CD14-positive monocyte (primary cell): ENCODE data around the gene ABL2. TPM values are rescaled to one million over a fixed set of nuclear protein-coding genes. Genes with fewer than 3 reads are reported as not detected.
"Not testable (repeated sequence)": the region's sequence is repeated elsewhere in the genome, so short reads cannot be mapped to it uniquely, and the experiment has no call there.

ENCODE experiments used
- DNase-seq, 3 donors: peaks; one replicate each; pipeline ENCODE4 v3.0.0-alpha.2; 2011 to 2022
- H2AFZ ChIP-seq: 2 replicates; pipeline ENCODE4 v1.6.0; 2012; ENCODE audit warnings: mild to moderate bottlenecking, low read depth, low read length, inconsistent platforms; ENCODE audit not compliant: insufficient read depth, poor library complexity, severe bottlenecking
- H3K27ac ChIP-seq, 2 donors: 1 replicate in 1 of 2; 2 replicates in 1 of 2; pipeline ENCODE4 v1.5.1; 2012 to 2013; ENCODE audit warnings: low read length in 2 of 2, control low read depth in 1 of 2, inconsistent platforms in 1 of 2, low read depth in 1 of 2, mild to moderate bottlenecking in 1 of 2
- H3K27me3 ChIP-seq, 2 donors: one replicate each; pipeline versions ENCODE4 v1.6.0 to v1.6.1; 2011 to 2013; ENCODE audit warnings: low read length in 2 of 2; ENCODE audit not compliant: control insufficient read depth in 2 of 2, insufficient read depth in 2 of 2
- H3K36me3 ChIP-seq, 2 donors: replicated peaks in 1 of 2; 1 replicate in 1 of 2; 2 replicates in 1 of 2; pipeline versions ENCODE4 v1.5.1 to v1.6.1; 2012 to 2013; ENCODE audit warnings: low read length in 2 of 2, control low read depth in 1 of 2, inconsistent platforms in 1 of 2, mild to moderate bottlenecking in 1 of 2; ENCODE audit not compliant: insufficient read depth in 2 of 2, control insufficient read depth in 1 of 2
- H3K4me1 ChIP-seq, 2 donors: 1 replicate in 1 of 2; 2 replicates in 1 of 2; pipeline versions ENCODE4 v1.5.1 to v1.6.1; 2012 to 2013; ENCODE audit warnings: low read length in 2 of 2, control low read depth in 1 of 2, inconsistent platforms in 1 of 2, mild to moderate bottlenecking in 1 of 2, moderate library complexity in 1 of 2; ENCODE audit not compliant: insufficient read depth in 2 of 2, control insufficient read depth in 1 of 2
- H3K4me2 ChIP-seq: replicated peaks from 2 replicates; pipeline ENCODE3; 2012; ENCODE audit warnings: low read length, moderate library complexity, mild to moderate bottlenecking; ENCODE audit not compliant: poor library complexity, severe bottlenecking; ENCODE audit errors: extremely low read depth
- H3K4me3 ChIP-seq, 3 experiments: fragments of 200-600 bp in 1 of 3; sonication (generic) in 1 of 3; replicated peaks in 1 of 3; 1 replicate in 2 of 3; 2 replicates in 1 of 3; pipeline ENCODE4 v1.5.1; 2011 to 2013; ENCODE audit warnings: low read length in 3 of 3, mild to moderate bottlenecking in 3 of 3, control low read depth in 2 of 3, low read depth in 2 of 3, inconsistent platforms in 1 of 3, moderate library complexity in 1 of 3
- H3K79me2 ChIP-seq: 2 replicates; pipeline ENCODE4 v1.6.0; 2012; ENCODE audit warnings: mild to moderate bottlenecking, control low read depth, inconsistent platforms, low read length, moderate library complexity; ENCODE audit not compliant: insufficient read depth
- H3K9ac ChIP-seq: 2 replicates; pipeline ENCODE4 v1.6.0; 2017; ENCODE audit warnings: low read length, mild to moderate bottlenecking; ENCODE audit not compliant: insufficient read depth, poor library complexity, severe bottlenecking
- H3K9me3 ChIP-seq, 2 donors: replicated peaks in 1 of 2; 1 replicate in 1 of 2; 2 replicates in 1 of 2; pipeline versions ENCODE4 v1.5.1 to v1.6.1; 2012 to 2013; ENCODE audit warnings: low read length in 2 of 2, control low read depth in 1 of 2; ENCODE audit not compliant: control insufficient read depth in 1 of 2, insufficient read depth in 1 of 2
- H4K20me1 ChIP-seq: 2 replicates; pipeline ENCODE4 v1.6.0; 2012; ENCODE audit warnings: mild to moderate bottlenecking, low read length, control low read depth, moderate library complexity; ENCODE audit not compliant: insufficient read depth
- H3K27ac Mint-ChIP-seq, 7 donors: one replicate each; pipeline ENCODE4 v1.8.0; 2020; ENCODE audit warnings: mild to moderate bottlenecking in 7 of 7, mixed read lengths in 7 of 7, moderate library complexity in 6 of 7, inconsistent platforms in 2 of 7
- H3K27me3 Mint-ChIP-seq, 3 donors: one replicate each; pipeline ENCODE4 v1.8.0; 2021 to 2022; ENCODE audit warnings: low read depth in 3 of 3, mild to moderate bottlenecking in 3 of 3, mixed read lengths in 3 of 3, moderate library complexity in 3 of 3, inconsistent platforms in 1 of 3
- H3K36me3 Mint-ChIP-seq, 2 donors: one replicate each; pipeline ENCODE4 v1.8.0; 2020; ENCODE audit warnings: mixed read lengths in 2 of 2, inconsistent platforms in 1 of 2, mild to moderate bottlenecking in 1 of 2
- H3K4me1 Mint-ChIP-seq: one replicate; pipeline ENCODE4 v1.8.0; 2020; ENCODE audit warnings: mild to moderate bottlenecking, mixed read lengths
- H3K4me3 Mint-ChIP-seq, 2 donors: one replicate each; pipeline ENCODE4 v1.8.0; 2020; ENCODE audit warnings: mild to moderate bottlenecking in 2 of 2, mixed read lengths in 2 of 2, moderate library complexity in 1 of 2
- H3K9me3 Mint-ChIP-seq, 7 donors: one replicate each; pipeline ENCODE4 v1.8.0; 2020 to 2022; ENCODE audit warnings: mixed read lengths in 7 of 7, mild to moderate bottlenecking in 6 of 7, moderate library complexity in 6 of 7, inconsistent platforms in 2 of 7
- CTCF ChIP-seq: fragments of 200-600 bp; IDR thresholded peaks from one replicate; pipeline ENCODE4 v1.8.0; 2022; ENCODE audit warnings: antibody characterized with exemption, mild to moderate bottlenecking
- WGBS: methylation state at CpG from one replicate; pipeline ENCODE4 v1.1.5; 2013; ENCODE audit warnings: missing lambda C conversion rate; ENCODE audit not compliant: insufficient coverage; 5-methylcytosine and 5-hydroxymethylcytosine counted together
- intact Hi-C, 2 donors: fragments of 100-400 bp; cut with micrococcal nuclease; formaldehyde crosslinking; loops; one replicate each; pipeline versions ENCODE4 v1.15.0 to v1.15.1; 2023
- polyA plus RNA-seq, 3 donors: library from polyadenylated mRNA; depleted of rRNA in 1 of 3; unstranded in 2 of 3; stranded (reverse) in 1 of 3; fragments of 300-500 nt in 2 of 3; fragments of >200 nt in 1 of 3; fragmentation: Illumina TruSeq in 2 of 3; gene quantifications; 1 replicate in 2 of 3; 2 replicates in 1 of 3; pipeline ENCODE4 v1.2.3, GENCODE V29; 2012 to 2021

ABL2 gene
- polyA plus RNA-seq, 3 donors, result 0.20 to 2.1 (median 1.4) TPM

- H3K79me2 ChIP-seq, result peaks cover 22% of the 10 kb centered on the region
- peaks cover 2 to 3% of the 10 kb centered on the region in 2 donors for H3K36me3 Mint-ChIP-seq
These were observed 28.9 kb downstream of the ABL2 start for GRCh38 chr1:179200586-179200985.

DNA sequence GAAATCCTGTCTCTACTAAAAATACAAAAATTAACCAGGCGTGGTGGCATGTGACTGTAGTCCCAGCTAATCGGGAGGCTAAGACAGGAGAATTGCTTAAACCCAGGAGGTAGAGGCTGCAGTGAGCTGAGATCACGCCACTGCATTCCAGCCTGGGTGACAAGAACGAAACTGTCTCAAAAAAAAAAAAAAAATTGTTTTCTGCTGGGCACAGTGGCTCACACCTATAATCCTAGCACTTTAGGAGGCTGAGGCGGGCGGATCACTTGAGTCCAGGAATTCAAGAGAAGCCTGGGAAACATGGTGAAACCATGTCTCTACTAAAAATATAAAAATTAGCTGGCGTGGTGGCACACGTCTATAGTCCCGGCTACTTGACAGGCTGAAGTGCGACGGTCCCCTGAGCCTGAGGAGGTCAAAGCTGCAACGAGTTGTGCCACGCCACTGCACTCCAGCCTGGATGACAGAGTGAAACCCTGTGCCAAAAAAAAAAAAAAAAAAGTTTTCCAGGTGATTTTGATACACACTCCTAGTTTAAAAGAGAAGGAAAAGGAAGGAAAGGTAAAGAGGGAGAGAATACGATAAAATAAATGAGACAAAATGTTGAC, 31.7 kb downstream of the ABL2 start:
- H4K20me1 ChIP-seq, result no peaks in the 10 kb centered on the region
- peaks cover 0 to 4% (median 3%) of the 10 kb centered on the region in 3 donors for H3K27me3 Mint-ChIP-seq
- peaks cover 2 to 3% of the 10 kb centered on the region in 2 donors for H3K36me3 Mint-ChIP-seq
- peak overlapping the region in 1 of 7 donors; percentile 63 for H3K27ac Mint-ChIP-seq
- no peaks in the 10 kb centered on the region for H3K36me3 ChIP-seq
- peaks cover 14% of the 10 kb centered on the region for H3K79me2 ChIP-seq
- no peak overlapping the region for H2AFZ ChIP-seq
- H3K9me3 Mint-ChIP-seq, result no peaks in the 10 kb centered on the region
- no peak overlapping the region for H3K4me3 ChIP-seq
- intact Hi-C loops, result loop anchor here in 1 of 2 donors (10.0 kb wide), 1 partner anchor 73 kb away; no protein-coding TSS in a partner anchor
- H3K9me3 ChIP-seq, result no peaks in the 10 kb centered on the region
- no peak overlapping the region for H3K9ac ChIP-seq
- H3K4me2 ChIP-seq, result no peak overlapping the region
- no peak overlapping the region for H3K27ac ChIP-seq
- peaks cover 3 to 11% of the 10 kb centered on the region in 2 donors for H3K4me1 ChIP-seq
- H3K27me3 ChIP-seq, result no peaks in the 10 kb centered on the region
- no peak for DNase-seq
- H3K4me1 Mint-ChIP-seq, result peaks cover 21% of the 10 kb centered on the region
- WGBS, result 98% methylated on average over 11 of the region's 14 CpGs
- no peak for TF ChIP-seq CTCF
- no peak overlapping the region for H3K4me3 Mint-ChIP-seq

More at GRCh38 chr1:179200586-179200985, 28.9 kb downstream of the ABL2 start:
- H3K27me3 Mint-ChIP-seq, result peaks cover 0 to 4% (median 3%) of the 10 kb centered on the region in 3 donors
- H3K9ac ChIP-seq, result no peak overlapping the region
- no peaks in the 10 kb centered on the region for H4K20me1 ChIP-seq
- intact Hi-C loops, result no loop called here
- no peak overlapping the region for H3K4me2 ChIP-seq
- H2AFZ ChIP-seq, result no peak overlapping the region
- no peaks in the 10 kb centered on the region for H3K27me3 ChIP-seq
- DNase-seq, result no peak
- H3K9me3 Mint-ChIP-seq, result peaks cover 0 to 3% (median 0%) of the 10 kb centered on the region in 7 donors
- H3K27ac ChIP-seq, result no peak overlapping the region
- peak overlapping the region in 1 of 7 donors; percentile 47 for H3K27ac Mint-ChIP-seq
- no peak overlapping the region for H3K4me3 Mint-ChIP-seq
- H3K9me3 ChIP-seq, result no peaks in the 10 kb centered on the region
- H3K36me3 ChIP-seq, result no peaks in the 10 kb centered on the region
- no peak for TF ChIP-seq CTCF
- peaks cover 0 to 3% of the 10 kb centered on the region in 2 donors for H3K4me1 ChIP-seq
- WGBS, result no CpG with 5 or more reads among the region's 2 CpGs
- H3K4me3 ChIP-seq, result no peak overlapping the region
- peaks cover 16% of the 10 kb centered on the region for H3K4me1 Mint-ChIP-seq

DNA sequence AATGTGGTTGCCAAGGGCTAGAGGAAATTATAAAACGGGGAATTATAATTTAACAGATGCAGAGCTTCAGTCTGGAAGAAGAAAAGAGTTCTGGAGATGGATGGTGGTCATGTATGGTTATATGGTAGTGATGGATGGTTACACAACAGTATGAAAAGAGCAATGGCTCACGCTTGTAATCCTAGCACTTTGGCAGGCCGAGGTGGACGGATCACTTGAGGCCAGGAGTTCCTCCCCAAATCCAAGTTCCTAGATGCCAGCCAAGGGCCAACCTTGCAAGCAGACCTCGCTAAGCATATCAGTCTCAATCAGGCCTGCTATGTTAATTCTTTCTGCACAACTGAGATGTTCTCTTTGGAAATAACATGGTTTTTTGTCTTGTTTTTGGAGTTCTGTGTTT, 33.6 kb downstream of the ABL2 start:
- H3K36me3 Mint-ChIP-seq, DNase-seq, H4K20me1 ChIP-seq, H3K9me3 Mint-ChIP-seq, H3K36me3 ChIP-seq, H3K9ac ChIP-seq, H3K27me3 ChIP-seq, H3K4me3 Mint-ChIP-seq, H3K27me3 Mint-ChIP-seq, H3K9me3 ChIP-seq, H3K4me2 ChIP-seq, H3K4me3 ChIP-seq, H2AFZ ChIP-seq: not testable (repeated sequence)
- peaks cover 20% of the 10 kb centered on the region for H3K4me1 Mint-ChIP-seq
- WGBS, result 81% methylated on average over 3 of the region's 5 CpGs
- H3K27ac Mint-ChIP-seq, result peak overlapping the region in 2 of 7 donors; percentile 7 to 48
- H3K79me2 ChIP-seq, result peaks cover 17% of the 10 kb centered on the region
- peak overlapping the region in 1 of 2 donors; percentile 23 for H3K27ac ChIP-seq
- intact Hi-C loops, result loop anchor here in 1 of 2 donors (10.0 kb wide), 1 partner anchor 71 kb away; no protein-coding TSS in a partner anchor
- H3K4me1 ChIP-seq, result peaks cover 6 to 19% of the 10 kb centered on the region in 2 donors
